Measurements from ENCODE around the gene MAP2K5.

GRCh38 chr15:67822537-67823313, 280.2 kb downstream of the MAP2K5 start:
- TF ChIP-seq MAX (IDR thresholded peaks at IDR 0.05) (no peak), REST (IDR thresholded peaks at IDR 0.05; ENCODE audit: low read depth) (0 out of 2 replicates have a peak, but pooled peaks have one; percentile 20), TAF1 (IDR thresholded peaks at IDR 0.05; ENCODE audit: low read depth) (no peak), EGR1 (IDR thresholded peaks at IDR 0.05) (no peak), EP300 (IDR thresholded peaks at IDR 0.05; ENCODE audit: borderline replicate concordance) (no peak)
